Panc1 (cell line): ENCODE measurements around the gene KRTAP19-8. TPM values are rescaled to one million over a fixed set of nuclear protein-coding genes. Genes with fewer than 3 reads are reported as not detected.

Experiments
- ATAC-seq: fragments of 200-7000 bp; cut with Tn5 transposase; 2 replicates; pipeline ENCODE4 v1.9.1; 2020; ENCODE audit warnings: mild to moderate bottlenecking, moderate library complexity
- BruUV-seq: library from RNA; stranded (reverse); fragments of 400-500 nt; replicated peaks from 2 replicates; lab custom pipeline; 2021; lab: Mats Ljungman, UMichigan
- CTCF ChIA-PET: fragments of 300-600 bp; sonication (Branson Sonifier 250); formaldehyde crosslinking; loops from one replicate; lab custom pipeline; 2022; ENCODE audit warnings: antibody characterized with exemption; lab: Charles Lee
- POLR2A ChIA-PET: fragments of 300-600 bp; sonication (Branson Sonifier 250); formaldehyde crosslinking; loops from one replicate; lab custom pipeline; 2022; ENCODE audit warnings: antibody characterized with exemption; lab: Charles Lee
- DNase-seq: peaks from one replicate; pipeline ENCODE4 v3.0.0-alpha.2; 2010; ENCODE audit warnings: low read depth, low spot score
- H3K27ac ChIP-seq: 2 replicates; pipeline ENCODE4 v1.5.1; 2011; ENCODE audit warnings: mild to moderate bottlenecking, low read length, inconsistent platforms
- H3K27me3 ChIP-seq: fragments of 200-500 bp; sonication (Bioruptor generic); 2 replicates; pipeline ENCODE4 v1.6.0; 2014; ENCODE audit warnings: low read length, inconsistent platforms; ENCODE audit not compliant: control insufficient read depth, insufficient read depth
- H3K36me3 ChIP-seq: fragments of 200-500 bp; sonication (Bioruptor generic); 2 replicates; pipeline ENCODE4 v1.5.1; 2014; ENCODE audit warnings: inconsistent platforms, mild to moderate bottlenecking, low read length, moderate library complexity; ENCODE audit not compliant: control insufficient read depth, insufficient read depth
- H3K4me1 ChIP-seq: 2 replicates; pipeline ENCODE4 v1.5.1; 2011; ENCODE audit warnings: inconsistent platforms, mild to moderate bottlenecking, low read length, moderate library complexity; ENCODE audit not compliant: control insufficient read depth, insufficient read depth
- H3K4me3 ChIP-seq, 2 experiments: 2 replicates each; pipeline ENCODE4 v1.5.1; 2011 to 2012; ENCODE audit warnings: low read depth in 2 of 2, low read length in 2 of 2, mild to moderate bottlenecking in 2 of 2, inconsistent platforms in 1 of 2, moderate library complexity in 1 of 2
- H3K9me3 ChIP-seq: fragments of 200-500 bp; sonication (Bioruptor generic); 2 replicates; pipeline ENCODE4 v1.5.1; 2014; ENCODE audit warnings: low read depth, mild to moderate bottlenecking, inconsistent platforms, low read length, moderate library complexity; ENCODE audit not compliant: control insufficient read depth, insufficient read depth
- CTCF ChIP-seq: fragments of 450-650 bp; IDR thresholded peaks from 2 replicates; pipeline ENCODE4 v1.5.1; 2017; ENCODE audit warnings: mild to moderate bottlenecking
- POLR2AphosphoS5 ChIP-seq: IDR thresholded peaks from 2 replicates; pipeline ENCODE4 v1.6.1; 2012; ENCODE audit warnings: mild to moderate bottlenecking, low read depth, low read length, moderate library complexity
- REST ChIP-seq, 2 experiments: IDR thresholded peaks; 2 replicates each; pipeline ENCODE4 v1.6.1; 2011 to 2012; ENCODE audit warnings: low read depth in 2 of 2, control low read depth in 1 of 2, low read length in 1 of 2, mild to moderate bottlenecking in 1 of 2, moderate library complexity in 1 of 2; ENCODE audit not compliant: insufficient read depth in 1 of 2
- SIN3A ChIP-seq: IDR thresholded peaks from 2 replicates; pipeline ENCODE4 v1.6.1; 2012; ENCODE audit warnings: low read depth, mild to moderate bottlenecking, low read length, moderate library complexity, borderline replicate concordance; ENCODE audit not compliant: insufficient read depth
- TCF7L2 ChIP-seq: IDR thresholded peaks from 2 replicates; pipeline ENCODE4 v1.6.1; 2011; ENCODE audit warnings: mild to moderate bottlenecking, low read depth, low read length, inconsistent platforms
- in situ Hi-C: cut with HindIII; loops from 2 replicates; pipeline ENCODE4 v1.10.0; 2016; ENCODE audit warnings: low sequenced_read_pairs, low pct_unique_long_range_greater_than_20kb
- intact Hi-C: fragments of 100-400 bp; cut with micrococcal nuclease; formaldehyde crosslinking; loops from one replicate; pipeline ENCODE4 v1.10.0; 2022; ENCODE audit not compliant: unreplicated experiment
- total RNA-seq: library from RNA; stranded (reverse); gene quantifications from one replicate; pipeline ENCODE4 v1.2.1, GENCODE V29; 2021; ENCODE audit not compliant: unreplicated experiment

Gene KRTAP19-8
- total RNA-seq, 1 experiment from 2014 or later: not detected

- Histone ChIP-seq H3K9me3 (no peaks in the 10 kb centered on the region), H3K27ac (no peak overlapping the region), H3K4me1 (no peaks in the 10 kb centered on the region), H3K27me3 (no peaks in the 10 kb centered on the region), H3K4me3 (no peak overlapping the region), H3K36me3 (no peaks in the 10 kb centered on the region)
- ATAC-seq: no peak
- ChIA-PET POLR2A (interaction anchor here (0.6 kb wide), 1 partner anchor 558 kb away, joined by 3 read pairs; no protein-coding TSS in a partner anchor), CTCF (no interaction called here)
- no peak for DNase-seq
- BruUV-seq: no TSS peak
- in situ Hi-C loops (no loop called here), intact Hi-C loops (no loop called here)
- TF ChIP-seq SIN3A: no peak
- no peak for TF ChIP-seq REST (IDR thresholded peaks at IDR 0.05; ENCODE audit: insufficient read depth in 1 of 2, low read depth in 2 of 2, low read length in 1 of 2)
- TF ChIP-seq CTCF: no peak
- TF ChIP-seq POLR2AphosphoS5: no peak
- no peak for TF ChIP-seq TCF7L2
Measured at GRCh38 chr21:31005019-31005418, 33.3 kb downstream of the KRTAP19-8 start.

GRCh38 chr21:31003471-31003870 is 34.8 kb downstream of the KRTAP19-8 start:
- no peak for ATAC-seq
- TF ChIP-seq CTCF (no peak), POLR2AphosphoS5 (no peak), TCF7L2 (no peak), REST (IDR thresholded peaks at IDR 0.05; ENCODE audit: insufficient read depth in 1 of 2, low read depth in 2 of 2, low read length in 1 of 2) (no peak), SIN3A (no peak)
- no peaks in the 10 kb centered on the region for H3K4me1 ChIP-seq
- H3K27ac ChIP-seq: no peak overlapping the region
- H3K27me3 ChIP-seq: no peaks in the 10 kb centered on the region
- no peak for DNase-seq
- in situ Hi-C loops (no loop called here), intact Hi-C loops (no loop called here)
- ChIA-PET POLR2A (no interaction called here), CTCF (no interaction called here)
- no peak overlapping the region for H3K4me3 ChIP-seq
- no peaks in the 10 kb centered on the region for H3K9me3 ChIP-seq
- H3K36me3 ChIP-seq: no peaks in the 10 kb centered on the region
- BruUV-seq: no TSS peak
